DMS153 treated with DMSO at 0.1 percent for 48 hours (cell line): ENCODE data around the gene GRIA1.

Experiments used
- DNase-seq: peaks from one replicate; lab custom pipeline; 2025; ENCODE audit not compliant: unreplicated experiment; lab: John Stamatoyannopoulos, UW

Gene GRIA1

DNA sequence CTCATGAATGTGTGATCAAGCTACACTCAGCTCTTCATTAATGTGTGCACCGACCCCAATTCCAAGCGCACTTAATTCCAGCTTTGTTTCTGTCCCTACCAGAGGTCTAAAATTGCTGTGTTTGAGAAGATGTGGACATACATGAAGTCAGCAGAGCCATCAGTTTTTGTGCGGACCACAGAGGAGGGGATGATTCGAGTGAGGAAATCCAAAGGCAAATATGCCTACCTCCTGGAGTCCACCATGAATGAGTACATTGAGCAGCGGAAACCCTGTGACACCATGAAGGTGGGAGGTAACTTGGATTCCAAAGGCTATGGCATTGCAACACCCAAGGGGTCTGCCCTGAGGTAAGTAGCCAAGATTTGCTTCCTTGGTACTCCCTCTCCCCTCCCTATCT, 279.6 kb downstream of the GRIA1 start:
- DNase-seq, result no peak

DNA sequence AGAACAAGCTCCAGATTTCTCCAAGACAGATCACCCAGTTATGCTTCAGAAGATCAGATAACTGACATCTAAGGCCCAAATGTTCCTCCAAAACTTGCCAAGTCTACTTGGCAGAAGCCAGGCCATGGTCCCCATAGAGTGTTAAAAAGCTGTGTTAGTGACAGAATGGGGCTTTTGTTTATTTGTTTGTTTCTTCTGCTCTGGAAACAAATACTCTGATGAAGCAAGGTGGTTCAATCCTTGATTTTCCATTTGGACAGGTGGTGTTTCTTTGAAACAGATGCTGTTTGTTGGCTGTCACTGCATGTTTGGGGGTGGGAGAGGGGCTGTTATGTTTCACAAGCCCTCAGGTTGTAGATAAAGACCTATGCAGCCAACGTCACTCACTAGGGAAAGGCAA, 284.2 kb downstream of the GRIA1 start:
- DNase-seq, result no peak

DNA sequence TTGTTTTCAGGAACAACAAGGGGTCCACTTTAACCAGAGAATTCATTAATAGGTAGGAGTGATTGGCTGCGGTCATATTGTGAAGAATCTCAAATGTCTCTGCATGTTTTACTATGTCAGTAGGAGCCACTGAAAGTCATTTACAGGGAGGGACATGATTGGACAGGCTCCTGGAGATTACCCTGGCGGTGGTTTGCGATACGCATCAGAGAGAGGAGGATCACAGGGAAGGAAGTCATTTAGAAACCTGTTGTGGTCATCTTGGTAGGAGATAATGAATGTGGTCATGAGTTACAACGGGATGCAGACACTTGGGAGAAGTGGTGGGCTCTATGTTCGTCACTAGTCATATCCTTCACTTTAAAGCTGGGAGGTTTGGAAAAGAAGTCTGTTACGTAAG, 285.5 kb downstream of the GRIA1 start:
- DNase-seq, result no peak

DNA sequence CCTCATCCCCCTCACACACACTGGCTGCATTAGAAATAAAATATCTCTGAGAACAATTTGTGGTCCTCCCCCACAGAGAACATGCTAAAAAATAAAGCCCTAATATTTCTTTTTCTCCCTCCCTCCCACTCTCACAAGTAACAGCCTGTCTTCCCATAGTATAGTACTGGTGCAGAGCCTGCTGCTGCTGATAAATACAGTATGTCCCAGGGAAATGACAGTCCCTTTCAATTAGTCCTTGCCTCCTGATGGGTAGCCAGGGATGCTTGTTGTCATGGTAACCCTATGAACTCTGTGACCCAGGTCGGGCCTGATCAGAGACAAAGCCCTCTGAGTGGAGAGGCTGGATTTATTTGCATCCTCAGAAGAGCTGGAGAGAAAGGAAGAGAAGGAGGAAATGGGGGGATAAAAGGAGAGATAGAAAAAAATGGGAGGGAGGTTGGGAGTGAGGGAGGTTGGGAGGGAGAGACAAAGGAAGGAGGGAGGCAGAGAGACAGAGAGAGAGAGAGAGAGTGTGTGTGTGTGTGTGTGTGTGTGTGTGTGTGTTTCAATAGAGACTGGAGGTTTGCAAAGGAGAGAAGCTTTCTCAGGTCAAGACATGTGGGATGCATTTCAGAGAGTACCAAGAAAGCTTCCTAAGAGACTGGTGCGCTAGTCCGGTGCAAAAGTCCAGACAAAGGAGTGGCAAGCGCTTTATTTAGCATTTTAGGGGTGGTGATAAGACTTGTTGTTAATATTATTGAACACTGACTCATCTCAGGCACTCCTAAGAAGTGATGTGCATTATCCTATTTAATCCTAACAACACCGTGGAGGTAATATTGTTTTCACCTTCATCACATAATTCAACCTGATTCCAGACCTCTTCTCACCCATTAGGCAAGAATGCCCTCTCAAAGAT, 287.5 kb downstream of the GRIA1 start:
- DNase-seq, result no peak

DNA sequence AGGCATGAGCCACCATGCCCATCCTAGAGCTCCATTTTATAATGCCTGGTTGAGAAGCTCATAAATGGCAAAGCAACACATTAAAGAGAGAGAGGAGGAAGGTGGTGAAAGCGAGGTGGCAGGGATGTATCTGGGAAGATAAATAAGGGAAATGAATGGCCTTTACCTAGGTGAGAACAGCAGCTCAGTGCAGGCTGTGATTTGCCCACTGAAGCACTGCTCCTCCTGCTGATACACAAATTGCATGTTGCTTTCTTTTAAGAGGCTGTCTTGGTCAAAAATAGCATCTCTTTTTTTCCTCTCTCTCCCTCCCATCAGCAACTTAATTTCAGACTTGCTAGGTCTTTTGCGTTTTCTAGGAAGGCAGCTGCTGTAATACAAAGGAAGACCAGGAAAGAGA, 289.4 kb downstream of the GRIA1 start:
- no peak for DNase-seq

DNA sequence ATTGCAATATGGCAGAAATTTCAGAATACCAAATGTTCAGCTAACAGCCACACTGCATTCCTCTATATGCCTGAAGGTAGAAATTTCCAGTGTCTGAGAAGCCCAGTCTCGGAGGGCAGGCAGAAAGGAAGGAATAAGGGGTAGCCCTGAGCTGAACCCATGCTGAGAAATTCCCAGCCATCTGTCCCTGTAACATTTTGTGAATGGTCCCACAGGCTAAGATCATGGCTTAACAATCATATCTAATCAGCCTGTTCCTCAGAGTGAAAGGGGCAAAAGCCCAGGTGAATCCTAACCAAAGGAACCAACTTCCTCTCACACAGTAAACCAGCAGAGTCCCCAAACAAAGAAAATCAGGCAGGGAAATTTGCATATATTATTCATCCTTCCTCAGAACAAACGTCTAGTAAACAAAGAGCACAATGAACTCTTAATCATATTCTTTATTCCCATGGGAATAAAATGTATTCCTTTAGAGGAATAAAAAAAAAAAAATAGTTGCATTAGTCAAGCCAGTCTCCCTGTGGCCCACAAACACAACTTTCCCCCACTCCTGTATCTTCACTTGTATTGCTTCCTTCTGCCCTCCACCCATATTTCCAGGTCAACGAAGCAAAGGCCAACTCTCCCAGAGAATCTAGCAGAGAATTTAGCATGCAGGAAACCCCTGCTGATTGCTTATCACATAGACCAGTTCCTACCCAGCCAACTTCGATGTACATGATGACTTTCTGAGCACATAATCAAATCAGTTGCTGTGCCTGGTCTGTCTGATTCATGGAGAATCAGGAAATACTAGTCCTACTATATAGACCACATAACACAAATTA, 290.6 kb downstream of the GRIA1 start:
- no peak for DNase-seq

DNA sequence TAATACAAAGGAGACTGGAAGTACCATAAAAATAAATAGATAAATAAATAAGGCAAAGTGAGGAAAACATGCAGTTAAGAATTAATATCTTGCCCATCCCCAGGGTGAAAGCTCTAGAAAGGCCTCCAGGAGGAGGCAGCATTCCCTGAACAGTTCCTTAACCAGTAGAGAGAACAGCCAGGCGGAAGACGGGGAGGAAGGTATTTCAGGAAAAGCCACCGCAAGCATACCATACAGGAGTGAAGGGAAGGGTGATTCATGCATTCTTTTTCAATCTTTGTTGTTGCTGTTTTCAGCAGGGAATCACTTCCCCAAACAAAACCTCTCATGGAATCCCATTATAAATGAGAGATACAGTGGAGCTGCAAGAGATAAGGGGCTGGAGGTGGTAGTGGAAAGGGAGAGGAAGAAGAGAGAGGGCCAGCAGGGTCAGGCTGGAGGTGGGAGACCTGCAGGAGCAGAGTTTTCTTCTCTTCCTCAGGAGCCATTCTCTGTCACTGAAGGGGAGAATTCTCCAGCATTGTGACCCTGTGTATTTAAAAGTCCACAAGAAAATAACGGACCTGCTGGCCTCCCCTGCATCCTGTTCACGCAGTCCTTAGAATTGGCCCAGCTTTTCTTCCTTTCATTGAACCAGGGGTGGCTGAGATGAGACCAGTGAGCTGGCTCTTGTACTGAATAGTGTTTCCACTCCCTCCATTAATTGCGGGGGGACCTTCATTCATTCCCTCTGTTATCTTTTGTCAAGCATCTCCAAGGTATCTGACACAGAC, 292.3 kb downstream of the GRIA1 start:
- no peak for DNase-seq

DNA sequence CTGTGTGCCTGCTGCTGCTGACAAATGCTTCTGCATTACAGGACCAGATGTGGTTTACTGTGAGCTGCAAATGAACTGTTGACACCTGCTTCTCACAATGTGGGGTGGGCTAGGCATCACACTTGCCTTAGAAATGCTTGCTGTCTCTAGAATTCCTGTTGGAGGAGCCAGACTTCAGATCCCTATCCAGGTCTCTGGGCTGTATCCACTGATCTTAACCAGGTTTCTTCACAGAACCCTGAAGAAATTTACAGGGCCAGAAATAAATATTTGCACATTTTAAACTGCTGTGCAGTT, 292.8 kb downstream of the GRIA1 start:
- DNase-seq, result no peak

DNA sequence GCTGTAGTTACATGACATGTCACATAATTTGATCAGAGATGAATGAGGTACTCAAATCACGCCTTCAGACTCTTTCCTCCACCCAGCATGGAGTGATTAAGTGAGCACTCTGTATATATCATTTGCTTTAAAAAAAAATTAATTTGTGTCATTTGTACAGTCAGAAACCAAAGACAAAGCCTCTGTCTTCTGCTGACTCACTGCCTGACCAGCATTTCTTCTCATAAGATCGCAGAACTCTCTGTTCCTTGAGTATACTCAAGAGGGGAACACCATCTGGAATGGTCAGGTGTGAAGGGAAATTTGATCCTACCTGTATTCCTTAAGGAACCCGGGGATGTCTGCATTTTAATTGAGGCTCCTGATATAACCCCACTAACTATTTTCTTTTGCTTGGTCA, 293.8 kb downstream of the GRIA1 start:
- no peak for DNase-seq

DNA sequence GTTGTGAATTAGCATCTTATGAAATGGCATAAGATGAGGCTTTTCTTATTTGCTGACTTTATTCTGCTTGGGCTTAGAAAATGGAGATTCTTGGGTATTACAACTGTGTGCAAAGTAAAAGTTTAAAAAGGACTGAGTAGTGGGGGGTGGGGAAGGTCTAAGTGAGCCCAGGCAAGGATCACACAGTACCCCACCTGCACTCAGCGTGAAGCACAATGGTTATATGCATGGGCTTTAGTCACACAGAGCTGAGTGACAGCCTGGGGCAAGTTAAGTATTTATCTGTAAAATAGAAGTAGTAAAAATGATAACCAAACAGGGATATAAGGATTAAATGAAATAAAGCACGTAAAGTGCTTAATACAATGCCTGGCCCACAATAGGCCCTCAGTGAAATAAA, 300.9 kb downstream of the GRIA1 start:
- DNase-seq, result no peak

DNA sequence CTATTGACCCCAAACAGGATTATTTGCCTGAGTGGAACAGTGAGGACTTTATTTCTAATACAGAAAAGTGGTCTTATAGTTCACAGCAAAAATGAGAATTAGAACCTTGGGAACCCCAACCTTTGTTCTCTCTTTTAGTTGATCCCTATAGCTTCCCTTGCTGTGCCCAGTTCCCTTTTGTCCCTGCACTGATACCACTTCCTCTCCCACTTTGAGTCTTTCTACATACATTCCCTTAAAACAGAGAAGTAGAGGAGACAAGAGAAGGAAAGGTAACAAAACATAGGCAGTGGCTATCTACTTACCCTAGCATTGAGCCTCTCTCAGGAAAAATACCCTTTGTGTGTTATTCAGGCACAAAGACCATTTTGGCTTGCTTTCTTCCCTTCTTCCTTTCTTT, 301.8 kb downstream of the GRIA1 start:
- DNase-seq, result no peak

DNA sequence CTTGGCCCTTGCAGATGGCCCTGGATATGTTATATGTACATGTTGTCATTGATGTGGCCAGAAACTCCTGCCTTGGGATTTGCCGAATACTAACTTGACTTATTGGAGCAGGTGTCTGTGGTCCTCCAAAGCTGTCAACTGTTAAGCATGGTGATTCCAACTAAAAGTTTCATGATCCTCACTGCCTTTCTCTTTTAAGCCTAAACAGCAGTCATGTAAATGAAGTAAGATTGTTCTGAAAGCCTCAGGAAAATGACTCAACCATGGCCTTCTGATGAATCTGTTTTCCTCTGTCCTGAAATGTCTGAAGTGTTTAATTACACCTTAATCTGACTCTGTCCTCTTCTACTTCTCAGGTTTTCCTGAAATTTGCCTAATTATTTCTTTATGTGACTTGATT, 303.2 kb downstream of the GRIA1 start:
- no peak for DNase-seq

DNA sequence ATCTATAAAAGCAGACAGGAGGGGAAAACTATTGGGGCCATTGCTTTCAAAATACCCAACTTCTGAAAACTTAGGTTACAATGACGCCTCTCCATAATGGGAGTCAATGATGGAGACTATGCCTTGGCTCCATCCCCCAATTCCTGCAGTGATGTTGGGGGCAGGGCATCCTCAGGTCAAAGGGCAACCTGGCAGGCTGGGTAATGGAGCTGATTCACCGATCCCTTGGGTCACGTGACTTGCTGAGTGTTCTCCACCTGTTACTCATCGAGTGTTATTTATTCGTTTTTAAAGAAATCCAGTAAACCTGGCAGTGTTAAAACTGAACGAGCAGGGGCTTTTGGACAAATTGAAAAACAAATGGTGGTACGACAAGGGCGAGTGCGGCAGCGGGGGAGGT, 303.9 kb downstream of the GRIA1 start:
- no peak for DNase-seq

DNA sequence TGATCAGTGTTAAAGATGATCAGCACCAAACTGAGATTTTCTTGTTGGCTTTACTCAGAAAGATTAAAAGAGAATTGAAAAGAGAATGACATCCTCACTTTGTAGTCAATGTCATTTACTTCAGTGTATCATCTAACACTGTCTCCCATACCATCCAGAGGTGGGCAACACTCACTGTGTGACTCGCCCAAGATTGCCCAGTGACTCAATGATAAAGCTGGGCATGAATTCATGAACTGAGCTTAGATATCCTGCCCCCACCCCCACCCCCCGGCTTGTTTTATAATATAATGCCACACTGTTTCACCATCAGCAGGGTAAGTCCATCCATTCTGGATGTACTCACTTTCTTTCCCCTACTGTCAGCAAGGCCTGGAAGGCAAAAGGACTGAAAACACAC, 306.1 kb downstream of the GRIA1 start:
- DNase-seq, result no peak

DNA sequence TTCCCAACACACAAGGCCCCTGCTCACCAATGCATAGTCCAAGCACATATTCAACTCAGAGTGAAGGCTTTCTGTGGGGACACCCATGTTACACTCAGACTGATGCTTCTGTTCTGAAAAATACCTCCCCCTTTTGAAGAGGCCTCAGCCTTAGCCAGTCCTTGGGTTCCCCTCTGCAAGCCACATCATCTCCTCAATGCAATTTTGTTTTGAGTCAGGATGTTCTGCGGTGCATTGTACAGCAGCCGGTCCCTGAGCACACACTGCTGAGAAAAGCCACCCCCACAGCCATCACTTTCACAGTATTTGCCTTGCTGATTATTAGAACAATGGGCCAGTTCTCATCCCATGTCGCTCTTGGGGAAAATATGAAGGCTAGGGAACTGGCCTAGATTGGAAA, 307.0 kb downstream of the GRIA1 start:
- DNase-seq, result no peak

DNA sequence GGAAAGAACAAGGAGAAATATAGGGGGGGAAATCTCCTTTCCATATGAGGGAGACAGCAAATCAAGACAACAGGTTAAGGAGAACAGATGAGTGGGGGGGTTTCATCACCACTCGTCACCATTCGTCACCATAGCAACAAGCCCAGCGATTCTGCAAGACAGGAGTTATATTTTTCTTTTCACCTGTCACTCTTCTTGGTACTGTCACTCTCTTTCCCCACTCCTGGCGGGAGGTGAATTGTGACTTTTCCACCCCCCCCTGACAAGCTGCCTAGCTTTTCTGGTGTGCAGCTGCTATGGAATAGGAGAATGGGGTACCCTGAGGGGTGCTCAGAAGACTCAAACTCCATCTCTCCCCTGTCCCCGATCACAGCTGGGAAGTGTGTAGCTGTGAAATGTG, 308.4 kb downstream of the GRIA1 start:
- no peak for DNase-seq

DNA sequence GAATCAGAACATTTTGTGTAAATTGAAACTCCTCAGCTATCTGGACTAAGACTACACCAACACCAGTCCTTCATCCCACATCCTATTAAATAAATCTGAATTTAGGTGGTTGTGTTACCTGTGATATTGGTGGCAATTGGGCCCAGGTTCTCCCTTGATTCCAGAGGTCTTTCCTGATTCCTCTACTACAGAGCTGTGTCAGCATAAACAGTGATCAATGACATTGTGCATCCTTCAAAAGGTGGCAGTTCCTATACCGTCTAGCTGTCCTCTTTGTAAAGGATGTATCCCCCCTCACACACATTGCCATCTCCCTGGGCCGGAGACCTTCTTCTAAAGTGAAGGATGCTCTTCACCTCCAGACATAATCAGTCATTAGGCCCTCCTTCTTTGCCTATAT, 309.0 kb downstream of the GRIA1 start:
- no peak for DNase-seq

DNA sequence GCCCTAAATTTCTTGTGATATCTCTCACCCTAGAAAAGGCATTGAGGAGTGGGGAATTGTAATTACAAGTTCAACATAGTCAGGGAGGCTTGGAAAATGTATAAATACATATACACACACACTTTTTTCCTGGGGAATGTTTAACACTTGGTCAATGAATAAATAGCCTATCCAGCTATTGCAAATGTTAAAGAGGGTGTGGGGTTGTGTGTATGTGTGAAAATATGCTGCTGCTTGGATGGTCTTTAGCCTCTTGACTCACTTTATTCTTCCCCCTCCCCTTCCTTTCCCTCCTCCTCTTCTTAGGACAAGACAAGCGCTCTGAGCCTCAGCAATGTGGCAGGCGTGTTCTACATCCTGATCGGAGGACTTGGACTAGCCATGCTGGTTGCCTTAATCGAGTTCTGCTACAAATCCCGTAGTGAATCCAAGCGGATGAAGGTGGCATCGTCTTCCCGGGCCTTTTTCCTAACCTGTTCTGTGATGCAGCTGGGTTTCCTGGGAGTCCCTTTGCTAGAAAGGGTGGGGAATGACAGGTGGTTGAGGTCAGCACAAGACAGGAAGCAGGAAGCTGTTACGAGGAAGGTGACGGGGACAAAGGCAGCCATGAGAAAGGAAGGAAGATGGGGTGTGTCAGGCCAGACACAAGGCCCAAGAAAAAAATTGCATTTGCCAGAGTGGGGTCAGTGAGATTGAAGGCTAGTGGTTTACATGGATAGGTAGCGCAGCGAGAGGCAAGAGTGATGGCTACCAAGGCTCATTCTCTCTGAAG, 311.8 kb downstream of the GRIA1 start:
- DNase-seq, result no peak

DNA sequence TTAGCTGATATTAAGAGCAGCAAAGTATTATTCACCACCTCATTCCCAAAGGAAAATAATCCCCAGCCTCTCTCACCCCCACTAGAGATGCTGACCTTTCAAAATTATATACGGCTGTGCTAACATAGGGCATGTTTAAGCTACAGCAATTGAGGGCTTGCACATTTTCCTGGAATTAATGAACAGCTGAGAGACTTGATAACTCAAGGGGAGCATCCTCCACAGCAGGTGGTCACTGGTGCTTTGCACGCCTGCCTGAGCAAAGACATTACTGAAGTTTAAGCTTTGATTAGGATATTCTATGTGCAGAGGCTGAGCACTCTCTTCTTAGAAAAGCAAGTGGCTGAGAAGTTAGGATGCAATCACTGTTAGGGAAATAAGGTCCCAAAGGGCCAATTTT, 317.3 kb downstream of the GRIA1 start:
- no peak for DNase-seq

DNA sequence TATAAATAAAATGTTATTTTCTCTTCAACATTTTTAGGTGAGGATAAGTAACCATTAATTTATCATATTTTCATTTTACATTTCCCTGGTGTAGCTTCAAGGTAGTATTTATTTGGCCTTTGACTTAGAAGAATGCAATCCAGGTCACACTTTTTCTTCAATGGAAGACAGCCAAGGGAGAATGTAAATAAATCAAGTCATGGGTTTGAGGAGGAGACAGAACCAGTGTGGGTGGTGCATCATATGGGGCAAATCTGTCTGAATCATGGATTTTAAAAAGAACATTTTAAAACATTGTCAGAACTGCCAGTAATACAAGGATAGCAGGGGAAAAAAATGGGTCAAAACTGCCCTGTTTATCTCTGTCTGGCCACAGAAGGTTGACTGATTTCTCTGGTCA, 318.7 kb downstream of the GRIA1 start:
- no peak for DNase-seq

DNA sequence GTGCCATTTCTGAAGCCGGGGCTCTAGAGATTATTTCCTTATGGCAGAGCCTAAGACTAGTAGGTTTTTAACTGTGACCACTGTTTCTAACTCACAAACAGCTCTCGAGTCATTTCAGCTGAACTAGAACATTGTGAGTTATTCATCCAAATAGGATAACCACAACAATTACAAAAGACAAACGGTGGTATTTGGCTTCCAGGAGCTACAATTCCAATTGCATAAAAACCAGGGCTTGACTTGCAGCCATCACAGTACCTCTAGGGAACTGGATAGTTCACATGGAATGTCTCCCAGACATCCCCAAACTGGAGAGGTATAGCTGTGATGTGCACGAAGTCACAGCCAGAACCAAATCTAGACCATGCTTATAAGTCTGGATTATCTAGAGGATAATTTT, 323.4 kb downstream of the GRIA1 start:
- no peak for DNase-seq
